Sigmoid colon (tissue), 7 donors: ENCODE measurements around the gene SPRY1. TPM values are rescaled to one million over a fixed set of nuclear protein-coding genes. Genes with fewer than 3 reads are reported as not detected.

ENCODE experiments used
- DNase-seq: peaks from one replicate; pipeline ENCODE4 v3.0.0-alpha.2; 2019
- H3K27ac ChIP-seq, 4 donors: fragments of 200-600 bp; sonication (generic); one replicate each; pipeline ENCODE4 v1.5.1; 2016 to 2019; ENCODE audit warnings: mild to moderate bottlenecking in 1 of 4
- H3K27me3 ChIP-seq, 3 donors: fragments of 200-600 bp; sonication (generic); one replicate each; pipeline ENCODE4 v1.5.1; 2019; ENCODE audit warnings: mild to moderate bottlenecking in 1 of 3
- H3K36me3 ChIP-seq, 4 donors: fragments of 200-600 bp; sonication (generic); one replicate each; pipeline ENCODE4 v1.5.1; 2016 to 2019
- H3K4me1 ChIP-seq, 4 donors: fragments of 200-600 bp; sonication (generic); one replicate each; pipeline ENCODE4 v1.5.1; 2017 to 2019
- H3K4me3 ChIP-seq, 4 donors: fragments of 200-600 bp; sonication (generic); one replicate each; pipeline ENCODE4 v1.5.1; 2017 to 2019; ENCODE audit warnings: mild to moderate bottlenecking in 2 of 4, moderate library complexity in 1 of 4
- H3K9me3 ChIP-seq, 4 donors: fragments of 200-600 bp in 3 of 4; sonication (generic) in 3 of 4; one replicate each; pipeline versions ENCODE4 v1.5.1 to v1.6.1; 2013 to 2019
- EP300 ChIP-seq, 4 donors: sonication (generic); formaldehyde crosslinking; IDR thresholded peaks; one replicate each; pipeline ENCODE4 v1.6.1; 2017; ENCODE audit warnings: antibody characterized with exemption in 4 of 4
- POLR2A ChIP-seq, 2 donors: fragments of 450-650 bp; IDR thresholded peaks; one replicate each; pipeline ENCODE4 v1.6.1; 2016; ENCODE audit warnings: antibody characterized with exemption in 2 of 2, mild to moderate bottlenecking in 2 of 2, moderate library complexity in 2 of 2
- POLR2AphosphoS5 ChIP-seq, 4 donors: sonication (generic); formaldehyde crosslinking; IDR thresholded peaks; one replicate each; pipeline ENCODE4 v1.6.1; 2017; ENCODE audit warnings: antibody characterized with exemption in 4 of 4
- WGBS, 2 donors: extraction: QIAGEN DNeasy Blood & Tissue Kit; methylation state at CpG; one replicate each; pipeline ENCODE4 v1.1.7; 2013; 5-methylcytosine and 5-hydroxymethylcytosine counted together
- intact Hi-C: fragments of 100-400 bp; cut with DNase I; formaldehyde crosslinking; loops from one replicate; pipeline ENCODE4 v1.15.1; 2023
- polyA plus RNA-seq, 3 donors: library from polyadenylated mRNA; stranded (reverse); fragments of 200-250 nt; gene quantifications; one replicate each; pipeline ENCODE4 v1.2.3, GENCODE V29; 2013
- total RNA-seq, 4 donors: library from RNA; depleted of rRNA; stranded (reverse); fragments of >200 nt; gene quantifications; one replicate each; pipeline ENCODE4 v1.1.0, GENCODE V29; 2016
- TF ChIP-seq, protein P1 (sequence below), 4 experiments: fragments of 450-650 bp in 3 of 4; fragments of 200-600 bp in 1 of 4; IDR thresholded peaks; one replicate each; pipeline ENCODE4 v1.5.1; 2016 to 2019; ENCODE audit warnings: antibody characterized with exemption in 4 of 4, mild to moderate bottlenecking in 3 of 4, moderate library complexity in 2 of 4
- donor health status: healthy with polysubstance abuse.
- donor health status: Bipolar disorder and iron deficiency.
- donor health status: healthy.

SPRY1 gene
- total and polyA plus RNA-seq, 7 donors = 5.5 to 84.4 (median 37.6) TPM

DNA sequence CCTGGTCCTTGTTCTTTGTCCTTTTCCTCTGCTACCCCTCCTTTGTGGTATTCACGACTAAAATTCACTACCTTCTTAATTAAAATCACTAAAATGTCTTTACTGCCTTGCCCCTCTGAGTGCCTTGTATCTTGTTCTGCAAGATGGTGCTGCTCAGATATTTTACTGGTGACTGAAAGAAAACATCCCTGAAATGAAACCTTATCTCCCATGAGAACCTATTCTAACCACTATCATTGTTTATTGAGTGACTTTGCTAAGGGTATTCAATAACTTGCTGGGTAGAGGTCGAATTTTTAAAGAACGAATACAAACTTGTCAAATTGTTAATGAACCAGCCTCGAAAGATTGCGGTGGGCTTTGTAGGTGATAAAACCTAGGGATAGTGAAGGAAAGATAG is 52.8 kb downstream of the SPRY1 start:
- WGBS, 2 donors = 80 to 88% methylated on average over 5 of the region's 5 CpGs
- intact Hi-C loops = no loop called here

DNA sequence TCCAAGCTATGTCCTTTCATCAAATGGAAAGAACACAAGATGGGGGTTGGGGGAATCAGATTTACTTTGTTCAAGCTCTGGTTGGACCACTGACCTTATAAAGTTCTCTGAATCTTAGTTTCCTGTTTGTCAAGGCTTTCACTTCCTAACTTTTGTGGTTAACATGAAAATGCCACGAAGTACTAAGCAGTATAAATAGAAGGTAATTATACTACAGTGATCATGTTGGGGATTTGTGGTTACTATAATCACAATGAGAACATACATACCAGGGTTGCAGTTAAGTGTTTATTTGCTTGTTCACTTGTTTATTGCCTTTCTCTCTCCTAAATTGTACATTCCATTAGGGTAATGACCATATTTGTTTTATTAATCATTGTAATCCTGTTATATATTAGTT is 53.2 kb downstream of the SPRY1 start:
- Histone ChIP-seq H3K36me3 (no peaks in the 10 kb centered on the region), H3K4me3 (no peak overlapping the region), H3K27me3 (no peaks in the 10 kb centered on the region), H3K27ac (no peak overlapping the region), H3K9me3 (no peaks in the 10 kb centered on the region), H3K4me1 (peaks cover 0 to 5% (median 0%) of the 10 kb centered on the region in 4 donors)
- 19 to 20% methylated on average over 1 of the region's 1 CpG for WGBS, 2 donors
- DNase-seq = no peak
- TF ChIP-seq POLR2A (IDR thresholded peaks at IDR 0.05) = no peak
- TF ChIP-seq POLR2AphosphoS5 (IDR thresholded peaks at IDR 0.05) = no peak
- no peak for TF ChIP-seq EP300 (IDR thresholded peaks at IDR 0.05)
- TF ChIP-seq, protein P1, sequence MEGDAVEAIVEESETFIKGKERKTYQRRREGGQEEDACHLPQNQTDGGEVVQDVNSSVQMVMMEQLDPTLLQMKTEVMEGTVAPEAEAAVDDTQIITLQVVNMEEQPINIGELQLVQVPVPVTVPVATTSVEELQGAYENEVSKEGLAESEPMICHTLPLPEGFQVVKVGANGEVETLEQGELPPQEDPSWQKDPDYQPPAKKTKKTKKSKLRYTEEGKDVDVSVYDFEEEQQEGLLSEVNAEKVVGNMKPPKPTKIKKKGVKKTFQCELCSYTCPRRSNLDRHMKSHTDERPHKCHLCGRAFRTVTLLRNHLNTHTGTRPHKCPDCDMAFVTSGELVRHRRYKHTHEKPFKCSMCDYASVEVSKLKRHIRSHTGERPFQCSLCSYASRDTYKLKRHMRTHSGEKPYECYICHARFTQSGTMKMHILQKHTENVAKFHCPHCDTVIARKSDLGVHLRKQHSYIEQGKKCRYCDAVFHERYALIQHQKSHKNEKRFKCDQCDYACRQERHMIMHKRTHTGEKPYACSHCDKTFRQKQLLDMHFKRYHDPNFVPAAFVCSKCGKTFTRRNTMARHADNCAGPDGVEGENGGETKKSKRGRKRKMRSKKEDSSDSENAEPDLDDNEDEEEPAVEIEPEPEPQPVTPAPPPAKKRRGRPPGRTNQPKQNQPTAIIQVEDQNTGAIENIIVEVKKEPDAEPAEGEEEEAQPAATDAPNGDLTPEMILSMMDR (IDR thresholded peaks at IDR 0.05) = no peak
- intact Hi-C loops = no loop called here

More for the DNA sequence above, 52.8 kb downstream of the SPRY1 start:
- H3K36me3 ChIP-seq = no peaks in the 10 kb centered on the region
- H3K9me3 ChIP-seq = no peaks in the 10 kb centered on the region
- H3K27me3 ChIP-seq = no peaks in the 10 kb centered on the region
- TF ChIP-seq EP300 (IDR thresholded peaks at IDR 0.05) (no peak), POLR2AphosphoS5 (IDR thresholded peaks at IDR 0.05) (no peak), POLR2A (IDR thresholded peaks at IDR 0.05) (no peak)
- TF ChIP-seq, protein P1 (IDR thresholded peaks at IDR 0.05) = no peak
- peaks cover 0 to 5% (median 0%) of the 10 kb centered on the region in 4 donors for H3K4me1 ChIP-seq
- DNase-seq = no peak
- no peak overlapping the region for H3K27ac ChIP-seq
- no peak overlapping the region for H3K4me3 ChIP-seq

DNA sequence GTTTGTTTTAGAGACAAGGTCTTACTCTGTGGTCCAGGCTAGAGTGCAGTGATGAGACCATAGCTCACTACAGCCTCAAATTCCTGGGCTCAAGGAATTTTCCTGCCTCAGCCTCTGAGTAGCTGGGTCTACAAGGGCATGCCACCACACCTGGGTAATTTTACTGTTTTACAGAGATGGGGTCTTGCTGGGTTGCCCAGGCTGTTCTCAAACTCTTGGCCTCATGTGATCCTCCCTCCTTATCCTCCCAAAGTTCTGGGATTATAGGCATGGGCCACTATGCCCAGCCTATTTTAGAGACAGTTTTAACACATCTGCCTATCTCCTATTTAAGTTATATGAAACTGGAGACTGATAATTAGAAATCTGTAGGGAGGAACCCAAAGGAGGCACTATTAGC is 53.8 kb downstream of the SPRY1 start:
- no peak for TF ChIP-seq POLR2A (IDR thresholded peaks at IDR 0.05)
- TF ChIP-seq EP300 (IDR thresholded peaks at IDR 0.05) = no peak
- TF ChIP-seq, protein P1 (IDR thresholded peaks at IDR 0.05) = no peak
- Histone ChIP-seq H3K4me3 (no peak overlapping the region), H3K27ac (no peak overlapping the region), H3K36me3 (no peaks in the 10 kb centered on the region), H3K4me1 (peaks cover 0 to 5% (median 0%) of the 10 kb centered on the region in 4 donors), H3K27me3 (no peaks in the 10 kb centered on the region), H3K9me3 (no peaks in the 10 kb centered on the region)
- intact Hi-C loops = no loop called here
- no peak for DNase-seq

DNA sequence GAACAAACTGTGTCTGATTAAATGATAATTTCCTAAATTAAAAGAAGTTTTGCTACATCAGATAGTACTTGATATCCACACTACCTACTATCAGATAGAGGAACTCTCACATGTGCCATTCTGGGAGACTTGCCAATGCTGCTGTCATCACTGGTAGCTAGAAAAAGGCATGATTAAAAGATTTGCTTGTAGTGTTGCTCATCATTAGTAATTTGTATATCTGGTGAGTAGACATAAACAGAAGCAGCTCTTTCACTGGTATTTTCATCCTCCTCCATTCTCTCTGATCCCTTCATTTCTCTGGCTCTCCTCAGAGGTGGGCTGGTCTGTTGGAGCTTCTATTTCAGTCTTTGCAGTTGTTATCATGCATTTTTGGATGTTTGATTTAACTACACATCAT is 56.0 kb downstream of the SPRY1 start:
- TF ChIP-seq EP300 (IDR thresholded peaks at IDR 0.05) (no peak), POLR2A (IDR thresholded peaks at IDR 0.05) (no peak), POLR2AphosphoS5 (IDR thresholded peaks at IDR 0.05) (no peak)
- TF ChIP-seq, protein P1 (IDR thresholded peaks at IDR 0.05) = no peak
- no peaks in the 10 kb centered on the region for H3K9me3 ChIP-seq
- no peaks in the 10 kb centered on the region for H3K36me3 ChIP-seq
- H3K4me1 ChIP-seq = peaks cover 0 to 5% (median 0%) of the 10 kb centered on the region in 4 donors
- no peaks in the 10 kb centered on the region for H3K27me3 ChIP-seq
- no peak overlapping the region for H3K4me3 ChIP-seq
- no peak overlapping the region for H3K27ac ChIP-seq
- peak; percentile 76 for DNase-seq
- intact Hi-C loops = no loop called here

DNA sequence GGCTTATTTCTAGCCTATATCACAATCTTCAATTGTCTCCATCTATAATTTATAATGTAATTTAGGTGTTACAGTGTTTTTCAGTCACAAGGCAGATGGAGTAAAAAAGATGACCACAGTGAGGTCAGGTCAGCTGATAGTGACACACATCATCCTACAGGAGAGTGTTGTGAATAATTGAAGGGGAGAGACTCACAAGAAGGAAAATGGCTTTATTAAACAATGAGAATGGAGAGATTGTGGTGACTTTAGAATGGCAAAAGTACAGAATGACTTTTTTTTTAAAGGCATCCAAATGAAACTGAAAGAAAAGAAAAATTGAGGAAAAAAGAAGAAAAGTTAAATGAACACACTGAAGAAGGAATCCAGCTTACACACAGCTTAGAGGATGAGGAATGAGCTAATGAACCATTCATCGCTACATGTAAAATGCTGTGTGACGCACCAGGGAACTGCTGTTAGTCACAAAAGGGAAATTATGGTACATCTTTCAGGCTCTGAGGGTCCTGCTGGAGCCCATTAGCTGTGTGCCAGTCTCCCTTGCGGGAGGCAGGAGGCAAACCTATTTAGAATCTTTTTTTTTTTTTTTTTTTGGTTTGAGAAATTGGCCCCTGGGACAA is 56.6 kb downstream of the SPRY1 start:
- no peak for DNase-seq
- no peaks in the 10 kb centered on the region for H3K27me3 ChIP-seq
- H3K4me1 ChIP-seq = peaks cover 0 to 5% (median 0%) of the 10 kb centered on the region in 4 donors
- H3K27ac ChIP-seq = no peak overlapping the region
- TF ChIP-seq, protein P1 (IDR thresholded peaks at IDR 0.05) = no peak
- no peak for TF ChIP-seq POLR2AphosphoS5 (IDR thresholded peaks at IDR 0.05)
- TF ChIP-seq EP300 (IDR thresholded peaks at IDR 0.05) = no peak
- no peak for TF ChIP-seq POLR2A (IDR thresholded peaks at IDR 0.05)
- no peaks in the 10 kb centered on the region for H3K36me3 ChIP-seq
- WGBS, 2 donors = 96% methylated on average over 3 of the region's 3 CpGs
- no peak overlapping the region for H3K4me3 ChIP-seq
- H3K9me3 ChIP-seq = no peaks in the 10 kb centered on the region
- intact Hi-C loops = no loop called here
